ENCODE data around the gene ALDH3B1. TPM values are rescaled to one million over a fixed set of nuclear protein-coding genes. Genes with fewer than 3 reads are reported as not detected.

Gene ALDH3B1
- total RNA-seq, 1 experiment from 2014 or later = 104 TPM

GRCh38 chr11:68044145-68044813, 34.2 kb downstream of the ALDH3B1 start:
- ChIA-PET CTCF (interaction anchor here (0.6 to 0.9 kb wide), 5 partner anchors 34 to 425 kb away, joined by 4 to 24 read pairs (median 8); partner anchors contain the start of gene ALDH3B1), POLR2A (ENCODE audit: unreplicated experiment) (interaction anchor here (0.6 kb wide), 3 partner anchors 16 to 393 kb away, joined by 6 to 19 read pairs (median 17); no protein-coding TSS in a partner anchor)
- TF ChIP-seq EZH2 (IDR thresholded peaks at IDR 0.05; ENCODE audit: low read depth) = no peak
- TF ChIP-seq, protein P1, sequence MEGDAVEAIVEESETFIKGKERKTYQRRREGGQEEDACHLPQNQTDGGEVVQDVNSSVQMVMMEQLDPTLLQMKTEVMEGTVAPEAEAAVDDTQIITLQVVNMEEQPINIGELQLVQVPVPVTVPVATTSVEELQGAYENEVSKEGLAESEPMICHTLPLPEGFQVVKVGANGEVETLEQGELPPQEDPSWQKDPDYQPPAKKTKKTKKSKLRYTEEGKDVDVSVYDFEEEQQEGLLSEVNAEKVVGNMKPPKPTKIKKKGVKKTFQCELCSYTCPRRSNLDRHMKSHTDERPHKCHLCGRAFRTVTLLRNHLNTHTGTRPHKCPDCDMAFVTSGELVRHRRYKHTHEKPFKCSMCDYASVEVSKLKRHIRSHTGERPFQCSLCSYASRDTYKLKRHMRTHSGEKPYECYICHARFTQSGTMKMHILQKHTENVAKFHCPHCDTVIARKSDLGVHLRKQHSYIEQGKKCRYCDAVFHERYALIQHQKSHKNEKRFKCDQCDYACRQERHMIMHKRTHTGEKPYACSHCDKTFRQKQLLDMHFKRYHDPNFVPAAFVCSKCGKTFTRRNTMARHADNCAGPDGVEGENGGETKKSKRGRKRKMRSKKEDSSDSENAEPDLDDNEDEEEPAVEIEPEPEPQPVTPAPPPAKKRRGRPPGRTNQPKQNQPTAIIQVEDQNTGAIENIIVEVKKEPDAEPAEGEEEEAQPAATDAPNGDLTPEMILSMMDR (conservative IDR thresholded peaks at IDR 0.05) = no peak; the same call in 1 of the 2 replicates
- H3F3A ChIP-seq (ENCODE audit: insufficient read depth, low read depth) = peaks cover 36% of the 10 kb centered on the region; the same call in 1 of the 2 replicates
- H3K9me3 ChIP-seq (ENCODE audit: insufficient read depth, low read depth) = no peaks in the 10 kb centered on the region
- H3K36me3 ChIP-seq (ENCODE audit: low read depth) = no peaks in the 10 kb centered on the region
- no peak overlapping the region for H3K4me3 ChIP-seq
- peaks cover 23% of the 10 kb centered on the region for H3K4me1 ChIP-seq (replicated peaks; ENCODE audit: insufficient read depth)
- H3K9me2 ChIP-seq (ENCODE audit: insufficient read depth) = no peaks in the 10 kb centered on the region
- H4K20me1 ChIP-seq (ENCODE audit: insufficient read depth) = no peaks in the 10 kb centered on the region
- intact Hi-C loops (cut with micrococcal nuclease; ENCODE audit: unreplicated experiment) = loop anchor here (5.0 kb wide), 2 partner anchors 78 to 103 kb away; partner anchors contain the start of gene CHKA
- no TSS peak for BruUV-seq (replicated peaks)
- H3K79me2 ChIP-seq (ENCODE audit: low read depth) = peaks cover 26% of the 10 kb centered on the region
- H2AFZ ChIP-seq = no peak overlapping the region
- H3K27me3 ChIP-seq (ENCODE audit: insufficient read depth, low read depth) = no peaks in the 10 kb centered on the region
- H3K27ac ChIP-seq = no peak overlapping the region
- no peak overlapping the region for H3K4me2 ChIP-seq
- DNase-seq = no peak

GRCh38 chr11:68044898-68045351, 34.8 kb downstream of the ALDH3B1 start:
- Histone ChIP-seq H3K4me2 (no peak overlapping the region), H4K20me1 (ENCODE audit: insufficient read depth) (no peaks in the 10 kb centered on the region), H3K9me2 (ENCODE audit: insufficient read depth) (no peaks in the 10 kb centered on the region), H3K27ac (no peak overlapping the region), H3K4me3 (no peak overlapping the region), H3F3A (ENCODE audit: insufficient read depth, low read depth) (peaks cover 31% of the 10 kb centered on the region; the same call in 1 of the 2 replicates), H3K36me3 (ENCODE audit: low read depth) (no peaks in the 10 kb centered on the region), H3K27me3 (ENCODE audit: insufficient read depth, low read depth) (no peaks in the 10 kb centered on the region), H3K9me3 (ENCODE audit: insufficient read depth, low read depth) (no peaks in the 10 kb centered on the region), H2AFZ (no peak overlapping the region), H3K4me1 (replicated peaks; ENCODE audit: insufficient read depth) (peaks cover 17% of the 10 kb centered on the region), H3K79me2 (ENCODE audit: low read depth) (peaks cover 19% of the 10 kb centered on the region; the same call in 1 of the 2 replicates)
- TF ChIP-seq, protein P1 (conservative IDR thresholded peaks at IDR 0.05) = no peak
- no peak for TF ChIP-seq EZH2 (IDR thresholded peaks at IDR 0.05; ENCODE audit: low read depth)
- ChIA-PET POLR2A (ENCODE audit: unreplicated experiment) (no interaction called here), CTCF (no interaction called here)
- intact Hi-C loops (cut with micrococcal nuclease; ENCODE audit: unreplicated experiment) = loop anchor here (5.0 kb wide), 2 partner anchors 77 to 102 kb away; partner anchors contain the start of gene CHKA
- no peak for DNase-seq
- BruUV-seq (replicated peaks) = no TSS peak

GRCh38 chr11:68047437-68048290, 37.5 kb downstream of the ALDH3B1 start:
- Histone ChIP-seq H3K79me2 (ENCODE audit: low read depth) (peaks cover 4% of the 10 kb centered on the region; the same call in 1 of the 2 replicates), H3K4me3 (no peak overlapping the region), H2AFZ (no peak overlapping the region), H3K4me1 (replicated peaks; ENCODE audit: insufficient read depth) (peaks cover 14% of the 10 kb centered on the region), H3K4me2 (no peak overlapping the region), H3K27me3 (ENCODE audit: insufficient read depth, low read depth) (no peaks in the 10 kb centered on the region), H3K27ac (no peak overlapping the region), H3K36me3 (ENCODE audit: low read depth) (no peaks in the 10 kb centered on the region), H3F3A (ENCODE audit: insufficient read depth, low read depth) (peaks cover 37% of the 10 kb centered on the region; the same call in 1 of the 2 replicates), H3K9me3 (ENCODE audit: insufficient read depth, low read depth) (no peaks in the 10 kb centered on the region), H3K9me2 (ENCODE audit: insufficient read depth) (no peaks in the 10 kb centered on the region), H4K20me1 (ENCODE audit: insufficient read depth) (peaks cover 14% of the 10 kb centered on the region)
- no peak for DNase-seq
- intact Hi-C loops (cut with micrococcal nuclease; ENCODE audit: unreplicated experiment) = no loop called here
- CTCF ChIA-PET = no interaction called here
- TF ChIP-seq, protein P1 (conservative IDR thresholded peaks at IDR 0.05) = no peak
- TF ChIP-seq EZH2 (IDR thresholded peaks at IDR 0.05; ENCODE audit: low read depth) = no peak
- POLR2A ChIA-PET (ENCODE audit: unreplicated experiment) = no interaction called here
- BruUV-seq (replicated peaks) = no TSS peak
